Gastrocnemius medialis (tissue), 4 donors: ENCODE results near the gene MTX2. TPM values are rescaled to one million over a fixed set of nuclear protein-coding genes. Genes with fewer than 3 reads are reported as not detected.

Experiments
- ATAC-seq, 2 donors: fragments of 150-250 bp; one replicate each; pipeline ENCODE4 v1.9.1; 2016
- DNase-seq, 2 donors: peaks; one replicate each; pipeline ENCODE4 v3.0.0-alpha.2; 2019
- H3K27ac ChIP-seq, 4 donors: fragments of 200-600 bp; sonication (generic); 1 replicate in 1 of 4; 2 replicates in 3 of 4; pipeline ENCODE4 v1.5.1; 2016 to 2018; ENCODE audit warnings: mild to moderate bottlenecking in 2 of 4, moderate library complexity in 1 of 4
- H3K27me3 ChIP-seq, 3 donors: fragments of 200-600 bp; sonication (generic) in 2 of 3; 1 replicate in 1 of 3; 2 replicates in 2 of 3; pipeline versions ENCODE4 v1.5.1 to v1.6.0; 2016 to 2019; ENCODE audit warnings: mild to moderate bottlenecking in 1 of 3, moderate library complexity in 1 of 3
- H3K36me3 ChIP-seq, 2 donors: fragments of 200-600 bp; sonication (generic) in 1 of 2; one replicate each; pipeline ENCODE4 v1.5.1; 2017 to 2018
- H3K4me1 ChIP-seq, 2 donors: fragments of 200-600 bp; sonication (generic) in 1 of 2; one replicate each; pipeline ENCODE4 v1.5.1; 2016 to 2017; ENCODE audit warnings: mild to moderate bottlenecking in 2 of 2
- H3K4me3 ChIP-seq, 4 donors: fragments of 200-600 bp; sonication (generic) in 3 of 4; 1 replicate in 1 of 4; 2 replicates in 3 of 4; pipeline ENCODE4 v1.5.1; 2016 to 2019; ENCODE audit warnings: mild to moderate bottlenecking in 2 of 4
- H3K9me3 ChIP-seq, 3 donors: fragments of 200-600 bp; sonication (generic) in 2 of 3; 1 replicate in 1 of 3; 2 replicates in 2 of 3; pipeline ENCODE4 v1.5.1; 2016 to 2019
- POLR2A ChIP-seq, 2 donors: fragments of 450-650 bp; IDR thresholded peaks; one replicate each; pipeline ENCODE4 v1.6.1; 2017; ENCODE audit warnings: antibody characterized with exemption in 2 of 2, mild to moderate bottlenecking in 2 of 2, moderate library complexity in 2 of 2
- in situ Hi-C, 4 donors: fragments of 200-750 bp; cut with MboI; loops; one replicate each; pipeline versions ENCODE4 v1.15.0 to v1.8.0; 2017; ENCODE audit warnings: low sequenced_read_pairs in 4 of 4
- intact Hi-C: fragments of 100-400 bp; cut with DNase I; formaldehyde crosslinking; loops from one replicate; pipeline ENCODE4 v1.15.1; 2023; ENCODE audit warnings: low total_unique reads
- total RNA-seq, 4 donors: library from RNA; depleted of rRNA; stranded (reverse); fragments of >200 nt; gene quantifications; one replicate each; pipeline versions ENCODE4 v1.1.0 to v1.2.3, GENCODE V29; 2016
- TF ChIP-seq, protein P1 (sequence below), 5 experiments: fragments of 450-650 bp in 3 of 5; fragments of 200-600 bp in 2 of 5; sonication (generic) in 2 of 5; IDR thresholded peaks in 4 of 5; conservative IDR thresholded peaks in 1 of 5; 1 replicate in 4 of 5; 2 replicates in 1 of 5; pipeline ENCODE4 v1.5.1; 2016 to 2019; ENCODE audit warnings: antibody characterized with exemption in 5 of 5, mild to moderate bottlenecking in 3 of 5, moderate library complexity in 3 of 5

MTX2 gene
- total RNA-seq, 4 donors from 2014 or later, result 35.8 to 43.3 (median 39.1) TPM

DNA sequence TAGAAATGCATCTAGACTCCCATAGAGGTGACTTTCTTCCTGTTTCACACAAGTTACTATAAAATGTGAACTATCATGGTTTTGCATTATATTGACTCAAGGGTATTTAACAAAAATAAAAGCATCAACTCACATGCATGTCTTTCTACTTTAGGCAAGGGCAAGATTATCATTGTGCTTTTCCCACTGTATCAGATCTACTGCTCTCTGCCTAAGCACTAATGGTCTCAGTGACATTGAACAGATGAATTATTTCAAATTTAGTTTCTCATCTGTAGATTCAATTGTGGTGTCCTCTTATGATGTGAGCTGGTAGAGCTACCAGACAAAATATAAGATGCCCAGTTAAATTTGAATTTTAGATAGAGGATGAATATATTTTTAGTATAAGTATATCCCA is 113.9 kb downstream of the MTX2 start:
- Histone ChIP-seq H3K36me3 (no peaks in the 10 kb centered on the region), H3K9me3 (peaks cover 0 to 4% (median 0%) of the 10 kb centered on the region in 3 donors), H3K27me3 (no peaks in the 10 kb centered on the region), H3K27ac (no peak overlapping the region), H3K4me1 (no peaks in the 10 kb centered on the region), H3K4me3 (no peak overlapping the region)
- in situ Hi-C loops, result loop anchor here in 1 of 4 donors (10.0 kb wide), 1 partner anchor 158 kb away; no protein-coding TSS in a partner anchor
- no peak for TF ChIP-seq POLR2A (IDR thresholded peaks at IDR 0.05)
- TF ChIP-seq, protein P1, sequence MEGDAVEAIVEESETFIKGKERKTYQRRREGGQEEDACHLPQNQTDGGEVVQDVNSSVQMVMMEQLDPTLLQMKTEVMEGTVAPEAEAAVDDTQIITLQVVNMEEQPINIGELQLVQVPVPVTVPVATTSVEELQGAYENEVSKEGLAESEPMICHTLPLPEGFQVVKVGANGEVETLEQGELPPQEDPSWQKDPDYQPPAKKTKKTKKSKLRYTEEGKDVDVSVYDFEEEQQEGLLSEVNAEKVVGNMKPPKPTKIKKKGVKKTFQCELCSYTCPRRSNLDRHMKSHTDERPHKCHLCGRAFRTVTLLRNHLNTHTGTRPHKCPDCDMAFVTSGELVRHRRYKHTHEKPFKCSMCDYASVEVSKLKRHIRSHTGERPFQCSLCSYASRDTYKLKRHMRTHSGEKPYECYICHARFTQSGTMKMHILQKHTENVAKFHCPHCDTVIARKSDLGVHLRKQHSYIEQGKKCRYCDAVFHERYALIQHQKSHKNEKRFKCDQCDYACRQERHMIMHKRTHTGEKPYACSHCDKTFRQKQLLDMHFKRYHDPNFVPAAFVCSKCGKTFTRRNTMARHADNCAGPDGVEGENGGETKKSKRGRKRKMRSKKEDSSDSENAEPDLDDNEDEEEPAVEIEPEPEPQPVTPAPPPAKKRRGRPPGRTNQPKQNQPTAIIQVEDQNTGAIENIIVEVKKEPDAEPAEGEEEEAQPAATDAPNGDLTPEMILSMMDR (IDR thresholded peaks at IDR 0.05 in 4 of 5, conservative IDR thresholded peaks at IDR 0.05 in 1 of 5), result no peak
- no peak for DNase-seq
- intact Hi-C loops, result no loop called here
- ATAC-seq, result no peak

DNA sequence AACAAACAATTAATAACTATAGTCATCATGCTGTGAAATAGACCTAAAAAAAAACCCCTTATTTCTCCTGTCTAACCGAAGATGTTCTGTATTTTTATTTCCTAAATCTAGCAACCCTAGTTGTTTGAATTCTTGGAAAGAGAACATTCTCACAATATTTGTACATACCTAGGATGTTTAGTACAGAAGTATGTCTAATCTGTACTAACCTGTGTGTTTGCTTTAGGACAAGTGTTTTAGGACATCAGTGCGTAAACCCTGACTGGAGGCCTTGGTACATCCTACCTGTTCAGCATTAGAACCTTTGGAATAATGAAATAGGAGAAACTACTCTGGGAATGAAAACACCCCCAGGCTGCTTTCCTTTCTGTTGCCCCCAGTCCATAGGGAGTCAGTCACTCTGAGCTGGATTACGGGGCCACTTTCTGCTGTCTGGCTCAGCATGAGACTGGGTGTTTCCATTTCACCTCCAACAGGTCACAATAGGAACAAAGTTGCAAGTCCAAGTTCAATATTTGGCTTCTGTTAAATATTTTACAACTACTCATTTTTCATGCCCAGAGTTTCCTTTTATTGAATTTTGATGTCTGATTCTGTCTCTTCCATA is 114.7 kb downstream of the MTX2 start:
- Histone ChIP-seq H3K4me3 (no peak overlapping the region), H3K36me3 (no peaks in the 10 kb centered on the region), H3K4me1 (no peaks in the 10 kb centered on the region), H3K9me3 (peaks cover 0 to under 1% (median 0%) of the 10 kb centered on the region in 3 donors), H3K27ac (no peak overlapping the region), H3K27me3 (no peaks in the 10 kb centered on the region)
- ATAC-seq, result no peak
- intact Hi-C loops, result no loop called here
- in situ Hi-C loops, result loop anchor here in 1 of 4 donors (10.0 kb wide), 1 partner anchor 159 kb away; no protein-coding TSS in a partner anchor
- TF ChIP-seq, protein P1 (IDR thresholded peaks at IDR 0.05 in 4 of 5, conservative IDR thresholded peaks at IDR 0.05 in 1 of 5), result no peak
- TF ChIP-seq POLR2A (IDR thresholded peaks at IDR 0.05), result no peak
- DNase-seq, result no peak

DNA sequence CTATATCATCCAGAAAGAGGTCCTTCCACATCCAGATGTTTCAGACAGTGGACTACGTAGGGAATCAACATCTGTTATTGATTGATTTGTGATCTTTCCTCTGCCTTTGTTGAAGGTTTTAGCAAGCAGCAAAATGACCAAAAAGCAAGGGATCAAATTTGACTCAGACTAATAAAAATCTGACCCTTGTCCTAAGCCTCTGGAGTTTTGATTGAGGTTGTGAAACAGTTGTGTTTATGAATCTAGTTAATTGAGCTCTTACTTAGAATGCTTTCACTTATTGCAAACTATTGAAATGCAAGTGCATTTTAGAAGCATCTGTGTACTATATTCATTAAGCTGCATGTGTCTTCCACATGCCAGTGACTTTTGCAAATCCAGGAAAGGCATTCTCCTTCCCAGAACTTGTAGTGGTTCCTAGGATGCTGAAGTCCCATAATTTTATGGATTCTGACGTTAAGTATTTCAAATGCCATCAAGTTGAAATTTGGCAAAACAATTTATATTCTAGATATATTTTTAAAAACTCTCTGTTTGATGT is 116.0 kb downstream of the MTX2 start:
- in situ Hi-C loops, result loop anchor here in 1 of 4 donors (10.0 kb wide), 1 partner anchor 160 kb away; no protein-coding TSS in a partner anchor
- no peak for ATAC-seq
- Histone ChIP-seq H3K27me3 (no peaks in the 10 kb centered on the region), H3K4me1 (no peaks in the 10 kb centered on the region), H3K36me3 (no peaks in the 10 kb centered on the region), H3K9me3 (no peaks in the 10 kb centered on the region), H3K4me3 (no peak overlapping the region), H3K27ac (no peak overlapping the region)
- intact Hi-C loops, result no loop called here
- TF ChIP-seq POLR2A (IDR thresholded peaks at IDR 0.05), result no peak
- TF ChIP-seq, protein P1 (IDR thresholded peaks at IDR 0.05 in 4 of 5, conservative IDR thresholded peaks at IDR 0.05 in 1 of 5), result no peak
- no peak for DNase-seq

DNA sequence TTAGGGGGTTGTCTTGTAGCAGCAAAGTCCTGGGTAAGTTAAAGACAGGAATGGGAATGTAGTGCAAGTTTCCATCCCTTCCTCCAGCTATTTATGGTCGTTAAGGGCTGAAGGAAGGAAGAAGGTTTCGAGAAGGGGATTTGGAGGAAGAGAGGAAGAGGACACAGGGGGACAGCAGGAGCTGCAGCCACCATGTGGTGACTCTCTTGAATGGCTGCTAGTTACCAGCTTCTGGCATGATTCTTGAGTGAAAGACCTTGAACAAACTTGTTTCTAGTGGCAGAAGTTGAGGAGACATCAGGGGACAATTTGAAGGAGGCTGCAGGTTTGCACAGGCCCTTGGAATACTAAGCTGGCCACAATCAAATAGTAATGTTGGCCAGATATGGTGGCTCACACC is 116.6 kb downstream of the MTX2 start:
- Histone ChIP-seq H3K36me3 (no peaks in the 10 kb centered on the region), H3K27ac (no peak overlapping the region), H3K9me3 (no peaks in the 10 kb centered on the region), H3K4me1 (no peaks in the 10 kb centered on the region), H3K4me3 (no peak overlapping the region), H3K27me3 (no peaks in the 10 kb centered on the region)
- ATAC-seq, result no peak
- no peak for TF ChIP-seq POLR2A (IDR thresholded peaks at IDR 0.05)
- TF ChIP-seq, protein P1 (IDR thresholded peaks at IDR 0.05 in 4 of 5, conservative IDR thresholded peaks at IDR 0.05 in 1 of 5), result no peak
- DNase-seq, result no peak
- intact Hi-C loops, result no loop called here
- in situ Hi-C loops, result loop anchor here in 1 of 4 donors (10.0 kb wide), 1 partner anchor 161 kb away; no protein-coding TSS in a partner anchor

Other genes with a start within 250 kb of the MTX2 start
- not detected for gene EVX2, start 185.5 kb upstream of the MTX2 start, total RNA-seq
- gene HOXD13, start 176.7 kb upstream of the MTX2 start, total RNA-seq, result not detected
- gene HOXD12, start 169.6 kb upstream of the MTX2 start, total RNA-seq, result not detected
- gene HOXD11, start 162.2 kb upstream of the MTX2 start, total RNA-seq, result under 1 TPM in 1 of 4 donors, not detected in 3; 0.24 TPM
- gene HOXD10, start 152.7 kb upstream of the MTX2 start, total RNA-seq, result under 1 TPM in 1 of 4 donors, not detected in 3; 0.15 TPM
- 1 to 10 TPM in 2 of 4 donors, under 1 TPM in 2; 0.33 to 1.8 (median 0.78) TPM for gene HOXD9, start 146.7 kb upstream of the MTX2 start, total RNA-seq
- gene HOXD8, start 139.7 kb upstream of the MTX2 start, total RNA-seq, result 10 to 100 TPM in 1 of 4 donors, 1 to 10 TPM in 3; 4.0 to 12.0 (median 7.2) TPM
- gene HOXD4, start 117.9 kb upstream of the MTX2 start, total RNA-seq, result 1 to 10 TPM in 1 of 4 donors, under 1 TPM in 1, not detected in 2; 0.29 to 1.4 TPM
- 1 to 10 TPM in 1 of 4 donors, under 1 TPM in 2, not detected in 1; 0.36 to 1.7 (median 0.64) TPM for gene HOXD3, start 112.1 kb upstream of the MTX2 start, total RNA-seq
- gene HOXD1, start 80.8 kb upstream of the MTX2 start, total RNA-seq, result under 1 TPM in 1 of 4 donors, not detected in 3; 0.20 TPM